HTR-8/SVneo (cell line): ENCODE results near the gene COX5A.
"Not testable (repeated sequence)": the region's sequence is repeated elsewhere in the genome, so short reads cannot be mapped to it uniquely, and the experiment has no call there.

ENCODE experiments used
- DNase-seq: peaks from one replicate; pipeline ENCODE4 v3.0.0; 2011; ENCODE audit warnings: low spot score, mixed read lengths; ENCODE audit not compliant: insufficient read length
- FAIRE-seq: peaks from 2 replicates; lab custom pipeline; 2011; peaks lifted over from hg19 to GRCh38; lab: Jason Lieb, UNC

COX5A gene

DNA sequence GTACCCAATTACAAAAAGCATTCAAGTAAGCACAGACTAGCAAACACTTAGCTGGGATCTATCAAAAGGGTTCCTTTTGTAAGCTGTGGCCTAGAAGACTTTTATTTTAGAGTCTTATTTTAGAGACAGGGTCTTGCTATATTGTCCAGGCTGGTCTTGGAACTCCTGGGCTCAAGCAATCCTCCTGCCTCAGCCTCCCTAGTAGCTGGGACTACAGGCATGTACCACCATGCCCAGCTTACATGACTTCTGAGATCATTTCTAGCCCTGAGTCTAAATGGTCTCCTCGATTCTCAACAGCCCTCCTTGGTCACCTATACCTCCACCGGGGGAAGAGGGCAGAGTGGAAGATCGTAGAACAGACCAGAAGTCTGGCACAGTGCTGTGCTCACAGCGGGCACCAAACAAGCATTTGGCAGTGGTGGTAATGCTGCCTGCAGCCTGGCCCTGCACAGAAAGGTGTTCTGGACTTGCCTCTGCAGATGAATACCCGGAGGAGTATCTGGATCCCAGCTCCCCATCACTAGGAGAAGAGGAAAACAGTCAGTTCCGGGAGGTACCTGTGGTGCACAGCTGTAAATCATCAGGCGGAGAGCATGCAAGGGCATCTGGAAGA lies 33.6 kb downstream of the COX5A start:
- no peak for FAIRE-seq
- DNase-seq: no peak

- no peak for DNase-seq
- no peak for FAIRE-seq
Measured at GRCh38 chr15:74903676-74904075, 34.2 kb downstream of the COX5A start.

GRCh38 chr15:74902295-74903075 lies 35.4 kb downstream of the COX5A start:
- FAIRE-seq (no peak), DNase-seq (no peak)

GRCh38 chr15:74901612-74902063 lies 36.2 kb downstream of the COX5A start:
- DNase-seq (peak; percentile 72), FAIRE-seq (no peak)

GRCh38 chr15:74897300-74897701 lies 40.6 kb downstream of the COX5A start:
- DNase-seq (no peak), FAIRE-seq (no peak)

- no peak for DNase-seq
- no peak for FAIRE-seq
Measured at GRCh38 chr15:74896316-74896715, 41.6 kb downstream of the COX5A start.

DNA sequence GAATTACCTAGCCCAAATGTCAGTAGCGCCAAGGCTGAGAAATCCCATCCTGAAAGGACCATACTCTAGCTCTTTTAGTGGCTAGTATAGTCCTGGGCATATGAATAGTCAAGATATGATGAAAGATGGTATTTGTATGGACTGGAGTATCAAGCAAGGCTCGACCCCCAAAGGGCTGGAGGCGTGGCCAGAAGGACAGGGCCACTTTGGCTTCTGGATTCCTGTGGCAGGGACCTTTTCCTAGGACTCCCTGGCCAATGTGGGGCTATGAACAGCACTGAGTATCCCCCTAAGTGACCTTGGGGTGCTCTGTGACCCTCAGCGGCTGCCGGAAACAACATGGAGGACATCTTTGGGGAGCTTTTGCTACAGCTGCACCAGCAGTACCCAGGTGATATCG lies 42.0 kb downstream of the COX5A start:
- DNase-seq (no peak), FAIRE-seq (no peak)

GRCh38 chr15:74894383-74894782 lies 43.5 kb downstream of the COX5A start:
- not testable (repeated sequence) for FAIRE-seq

DNA sequence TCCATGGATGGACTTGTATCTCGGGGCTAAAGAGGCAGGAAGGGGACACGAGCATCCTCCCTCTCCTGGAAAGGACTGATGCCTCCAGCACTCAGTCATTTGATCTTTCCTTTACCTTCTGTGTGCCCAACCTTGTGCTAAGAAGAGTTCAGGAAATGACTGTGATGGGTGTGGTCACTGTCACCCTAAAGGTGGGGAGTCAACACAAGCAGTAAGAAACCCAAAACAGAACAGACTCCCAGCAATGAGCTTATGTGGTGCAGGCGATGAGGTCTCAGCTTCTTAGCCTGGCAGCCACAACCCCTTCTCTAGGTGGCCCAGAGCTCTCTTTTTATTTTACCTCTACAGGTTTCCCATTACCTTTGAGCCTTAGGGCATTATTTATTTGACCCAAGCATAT lies 44.2 kb downstream of the COX5A start:
- no peak for DNase-seq
- no peak for FAIRE-seq

More at GRCh38 chr15:74894383-74894782, 43.5 kb downstream of the COX5A start:
- not testable (repeated sequence) for DNase-seq

GRCh38 chr15:74892931-74893330 lies 44.9 kb downstream of the COX5A start:
- no peak for FAIRE-seq
- DNase-seq: no peak

GRCh38 chr15:74892313-74892712 lies 45.6 kb downstream of the COX5A start:
- FAIRE-seq (no peak), DNase-seq (no peak)

DNA sequence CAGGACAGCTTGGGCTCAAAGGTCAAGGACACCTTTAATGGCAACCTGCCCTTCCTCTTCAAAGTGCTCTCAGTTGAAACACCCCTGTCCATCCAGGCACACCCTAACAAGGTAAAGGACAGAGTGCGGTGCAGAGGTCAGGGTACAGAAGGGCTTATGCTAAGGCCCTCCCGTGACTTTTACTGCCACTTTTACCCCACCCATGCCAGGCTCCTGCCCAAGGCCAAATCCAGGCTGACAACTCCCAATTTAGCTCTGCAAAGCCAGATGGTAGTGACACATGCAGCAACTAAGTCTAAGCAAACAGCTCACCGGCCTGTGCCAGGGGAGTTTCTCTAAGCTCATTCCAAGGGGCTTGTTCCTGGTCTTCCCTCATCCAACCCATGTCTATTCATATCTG lies 46.4 kb downstream of the COX5A start:
- no peak for FAIRE-seq
- DNase-seq: no peak

DNA sequence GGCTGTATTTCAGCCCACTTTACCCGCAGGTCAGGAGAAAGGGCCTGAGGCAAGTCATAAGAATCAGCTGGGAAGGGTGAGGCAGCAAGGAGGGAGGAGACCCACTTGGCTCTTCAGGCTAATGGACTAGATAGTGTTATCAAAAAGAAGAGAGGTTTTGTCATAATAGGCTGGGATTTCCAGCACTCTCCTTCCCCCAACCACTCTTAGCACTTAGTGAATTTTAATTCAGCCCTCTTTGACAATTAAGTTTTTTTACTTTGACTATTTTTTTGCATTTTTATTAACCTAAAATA lies 47.3 kb downstream of the COX5A start:
- DNase-seq (no peak), FAIRE-seq (no peak)

GRCh38 chr15:74889883-74890664 lies 47.8 kb downstream of the COX5A start, which contains the start of gene MPI:
MPI (plus strand) TSS chr15:74890042; CDS start chr15:74890074, 32 bp downstream.
- DNase-seq (peak; percentile 95), FAIRE-seq (peak; percentile 54)

- peak; percentile 33 for DNase-seq
- FAIRE-seq: no peak
Measured at GRCh38 chr15:74889390-74889882, 48.4 kb downstream of the COX5A start.

DNA sequence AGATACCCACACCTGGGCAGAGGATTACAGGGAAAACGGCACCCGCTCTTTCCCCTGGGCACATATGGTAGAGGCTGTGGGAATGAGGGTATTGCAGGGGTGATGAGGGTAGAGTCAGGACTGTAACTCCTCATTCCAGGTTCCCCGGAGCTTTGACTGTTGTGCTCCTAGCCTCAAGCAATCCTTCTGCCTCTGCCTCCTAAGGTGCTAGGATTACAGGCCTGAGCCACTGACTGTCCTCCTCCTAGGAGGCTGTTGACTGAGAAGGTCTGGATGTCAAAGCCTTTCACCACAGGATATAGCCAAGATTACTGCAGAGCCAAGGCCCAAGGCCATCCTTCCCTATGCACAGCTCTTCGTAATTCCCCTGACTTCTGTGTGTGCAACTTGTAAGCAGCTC lies 49.2 kb downstream of the COX5A start:
- no peak for FAIRE-seq
- DNase-seq: no peak

- not testable (repeated sequence) for DNase-seq, FAIRE-seq
Measured at GRCh38 chr15:74887537-74888193, 50.2 kb downstream of the COX5A start.

GRCh38 chr15:74885461-74885860 lies 52.4 kb downstream of the COX5A start:
- no peak for FAIRE-seq

DNA sequence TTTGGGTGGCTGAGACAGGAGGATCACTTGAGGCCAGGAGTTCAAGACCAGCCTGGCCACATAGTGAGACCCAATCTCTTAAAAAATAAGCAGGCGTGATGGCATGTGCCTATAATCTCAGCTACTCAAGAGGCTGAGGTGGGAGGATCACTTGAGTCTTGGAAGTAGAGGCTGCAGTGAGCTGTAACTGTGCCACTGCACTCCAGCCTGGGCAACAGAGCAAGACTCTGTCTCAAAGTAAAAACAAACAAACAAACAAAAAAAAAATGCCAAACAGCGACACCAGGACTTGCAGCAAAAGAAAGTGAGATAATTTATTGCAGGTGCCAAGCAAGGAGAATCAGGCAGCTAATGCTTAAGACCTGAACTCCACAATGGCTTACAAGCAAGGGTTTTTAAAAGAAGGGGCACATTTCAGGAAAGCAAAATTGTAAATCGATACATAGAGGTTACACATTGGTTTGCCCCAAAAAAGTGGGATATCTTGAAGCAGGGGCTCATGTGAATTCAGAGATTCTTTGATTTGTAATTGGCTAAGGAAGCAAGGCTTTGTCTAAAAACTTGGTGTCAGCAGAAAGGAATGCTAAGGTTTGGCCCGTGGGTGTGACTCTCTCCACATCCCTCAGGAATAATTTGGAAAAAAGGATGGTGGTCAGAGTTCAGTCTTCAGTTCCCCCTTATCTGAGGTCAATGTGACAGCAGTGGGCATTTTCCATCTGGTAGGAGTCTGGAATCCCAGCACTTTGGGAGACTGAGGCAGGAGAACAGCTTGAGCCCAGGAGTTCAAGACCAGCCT lies 53.2 kb downstream of the COX5A start:
- FAIRE-seq (no peak), DNase-seq (no peak)

More at GRCh38 chr15:74885461-74885860, 52.4 kb downstream of the COX5A start:
- DNase-seq: no peak
